Neural progenitor cell (in vitro differentiated cells): ENCODE data around the gene PKNOX2.

Source experiments
- EZH2phosphoT487 ChIP-seq: fragments of 200-600 bp; sonication (generic); IDR thresholded peaks from 2 replicates; pipeline ENCODE4 v1.6.1; 2017; ENCODE audit warnings: antibody characterized with exemption
- TF ChIP-seq, protein P1 (sequence below): fragments of 200-600 bp; sonication (generic); IDR thresholded peaks from 2 replicates; pipeline ENCODE4 v1.5.1; 2017; ENCODE audit warnings: antibody characterized with exemption, mild to moderate bottlenecking

DNA sequence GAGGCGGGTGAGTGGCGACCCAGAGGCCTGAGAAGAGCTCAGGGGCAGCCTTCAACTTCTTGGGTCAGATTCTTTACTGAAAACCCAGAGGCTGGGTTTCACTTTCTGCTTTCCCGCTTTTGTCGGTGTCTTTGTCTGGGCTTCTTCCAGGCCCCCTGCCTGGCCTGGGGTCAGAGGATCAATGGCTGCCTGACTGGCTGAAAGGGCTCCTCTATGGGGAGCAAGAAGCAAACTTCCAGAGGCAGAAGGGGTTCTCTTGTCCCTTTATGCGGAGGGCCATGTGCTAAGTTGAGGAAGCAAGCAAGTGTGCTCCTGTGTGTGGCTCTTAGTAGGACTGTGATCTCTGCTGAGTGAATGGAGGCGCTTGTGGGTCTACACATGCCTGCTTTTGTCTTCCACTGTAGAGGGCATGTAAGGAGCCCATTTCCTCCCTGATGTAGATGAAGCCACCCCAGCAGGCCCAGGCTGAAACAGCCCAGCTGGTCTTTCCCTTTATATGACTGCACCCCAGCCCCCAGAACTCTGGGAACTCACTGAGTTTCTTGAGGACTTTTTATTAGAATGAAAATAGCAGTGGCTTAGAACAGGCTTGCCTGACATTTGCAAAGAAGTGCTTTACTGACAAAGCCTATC lies 1.0 kb upstream of the PKNOX2 start:
- TF ChIP-seq, protein P1, sequence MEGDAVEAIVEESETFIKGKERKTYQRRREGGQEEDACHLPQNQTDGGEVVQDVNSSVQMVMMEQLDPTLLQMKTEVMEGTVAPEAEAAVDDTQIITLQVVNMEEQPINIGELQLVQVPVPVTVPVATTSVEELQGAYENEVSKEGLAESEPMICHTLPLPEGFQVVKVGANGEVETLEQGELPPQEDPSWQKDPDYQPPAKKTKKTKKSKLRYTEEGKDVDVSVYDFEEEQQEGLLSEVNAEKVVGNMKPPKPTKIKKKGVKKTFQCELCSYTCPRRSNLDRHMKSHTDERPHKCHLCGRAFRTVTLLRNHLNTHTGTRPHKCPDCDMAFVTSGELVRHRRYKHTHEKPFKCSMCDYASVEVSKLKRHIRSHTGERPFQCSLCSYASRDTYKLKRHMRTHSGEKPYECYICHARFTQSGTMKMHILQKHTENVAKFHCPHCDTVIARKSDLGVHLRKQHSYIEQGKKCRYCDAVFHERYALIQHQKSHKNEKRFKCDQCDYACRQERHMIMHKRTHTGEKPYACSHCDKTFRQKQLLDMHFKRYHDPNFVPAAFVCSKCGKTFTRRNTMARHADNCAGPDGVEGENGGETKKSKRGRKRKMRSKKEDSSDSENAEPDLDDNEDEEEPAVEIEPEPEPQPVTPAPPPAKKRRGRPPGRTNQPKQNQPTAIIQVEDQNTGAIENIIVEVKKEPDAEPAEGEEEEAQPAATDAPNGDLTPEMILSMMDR = no peak
- TF ChIP-seq EZH2phosphoT487 = no peak
